HG03378 (cell line): Measurements from ENCODE around the gene METTL9.
"Not testable (repeated sequence)": the region's sequence is repeated elsewhere in the genome, so short reads cannot be mapped to it uniquely, and the experiment has no call there.

ENCODE experiments used
- ATAC-seq: cut with Tn5 transposase; IDR thresholded peaks from one replicate; pipeline ENCODE4 v1.9.1; 2021; ENCODE audit warnings: mild to moderate bottlenecking, moderate library complexity; ENCODE audit not compliant: unreplicated experiment

METTL9 gene

GRCh38 chr16:21599122-21600030 is at the start of gene METTL9:
METTL9 (plus strand) TSS chr16:21599577; CDS start chr16:21599734, 157 bp downstream.
- ATAC-seq: peak; percentile 66

GRCh38 chr16:21549975-21550374 is 49.4 kb upstream of the METTL9 start:
- ATAC-seq: not testable (repeated sequence)

GRCh38 chr16:21550435-21550834 is 48.9 kb upstream of the METTL9 start:
- not testable (repeated sequence) for ATAC-seq

GRCh38 chr16:21551076-21551475 is 48.3 kb upstream of the METTL9 start:
- not testable (repeated sequence) for ATAC-seq

GRCh38 chr16:21551600-21551999 is 47.8 kb upstream of the METTL9 start:
- not testable (repeated sequence) for ATAC-seq

- not testable (repeated sequence) for ATAC-seq
Observed at GRCh38 chr16:21553481-21554296, 45.7 kb upstream of the METTL9 start.

GRCh38 chr16:21554795-21555585 is 44.4 kb upstream of the METTL9 start:
- ATAC-seq: peak; percentile 95

- ATAC-seq: not testable (repeated sequence)
Observed at GRCh38 chr16:21555621-21556020, 43.8 kb upstream of the METTL9 start.

GRCh38 chr16:21556026-21556595 is 43.3 kb upstream of the METTL9 start:
- ATAC-seq: not testable (repeated sequence)

- ATAC-seq: not testable (repeated sequence)
Observed at GRCh38 chr16:21556651-21557241, 42.6 kb upstream of the METTL9 start.

GRCh38 chr16:21560462-21560861 is 38.9 kb upstream of the METTL9 start:
- ATAC-seq: no peak

GRCh38 chr16:21563676-21564075 is 35.7 kb upstream of the METTL9 start:
- ATAC-seq: no peak

GRCh38 chr16:21564367-21564766 is 35.0 kb upstream of the METTL9 start:
- ATAC-seq: not testable (repeated sequence)

GRCh38 chr16:21565507-21565860 is 33.9 kb upstream of the METTL9 start:
- no peak for ATAC-seq

- no peak for ATAC-seq
Observed at GRCh38 chr16:21565861-21566669, 33.3 kb upstream of the METTL9 start.

- ATAC-seq: no peak
Observed at GRCh38 chr16:21566891-21567414, 32.4 kb upstream of the METTL9 start.

GRCh38 chr16:21567496-21567895 is 31.9 kb upstream of the METTL9 start:
- ATAC-seq: not testable (repeated sequence)

GRCh38 chr16:21568502-21569189 is 30.7 kb upstream of the METTL9 start:
- no peak for ATAC-seq

- no peak for ATAC-seq
Observed at GRCh38 chr16:21570676-21571017, 28.7 kb upstream of the METTL9 start.
